ENCODE data around the gene PHACTR3. TPM values are rescaled to one million over a fixed set of nuclear protein-coding genes. Genes with fewer than 3 reads are reported as not detected.
A peak's percentile ranks its signal among the peaks of the same experiment; 100 is the strongest.

Gene PHACTR3
- total and polyA plus RNA-seq, 10 donors, result 1.4 to 15.0 (median 8.6) TPM

GRCh38 chr20:59822291-59823029 lies 218.1 kb downstream of the PHACTR3 start:
- H3K27ac ChIP-seq, result no peak overlapping the region
- peak; percentile 39 for DNase-seq
- no peak overlapping the region for H3K4me3 ChIP-seq
- peaks cover 0 to 5% (median 0%) of the 10 kb centered on the region in 6 donors for H3K4me1 ChIP-seq
- intact Hi-C loops (cut with DNase I; ENCODE audit: low total_unique reads), result no loop called here
- TF ChIP-seq POLR2AphosphoS5 (IDR thresholded peaks at IDR 0.05) (no peak), POLR2A (IDR thresholded peaks at IDR 0.05) (no peak), CTCF (IDR thresholded peaks at IDR 0.05 in 8 of 11, conservative IDR thresholded peaks at IDR 0.05 in 3 of 11) (no peak)
- no peaks in the 10 kb centered on the region for H3K36me3 ChIP-seq
- H3K9me3 ChIP-seq, result no peaks in the 10 kb centered on the region
- WGBS, 5 donors, result 72 to 78% (median 76%) methylated on average over 13 to 21 of the region's 21 CpGs
- H3K27me3 ChIP-seq (replicated peaks in 1 of 7), result peaks cover 0 to 20% (median 0%) of the 10 kb centered on the region in 7 donors

DNA sequence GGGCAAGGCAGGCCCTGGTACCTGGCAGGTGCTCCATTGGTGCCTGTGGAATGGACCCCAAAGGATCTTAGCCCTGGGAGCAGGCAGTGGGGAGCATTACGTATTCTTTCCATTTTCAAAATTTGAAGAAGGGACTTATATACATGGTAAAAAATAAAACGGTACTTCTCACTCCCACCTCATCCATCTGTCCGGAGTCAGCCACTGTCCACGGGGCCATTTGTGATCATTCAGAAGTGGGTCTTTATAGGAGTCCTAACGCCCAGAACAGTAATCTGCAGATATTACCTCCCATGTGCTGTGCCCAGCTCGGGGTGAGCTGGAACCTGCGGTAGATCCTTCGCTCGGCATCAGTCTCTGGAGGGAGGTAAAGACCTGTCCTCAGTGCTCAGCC lies 218.7 kb downstream of the PHACTR3 start:
- WGBS, 5 donors, result 70 to 81% (median 80%) methylated on average over 9 of the region's 9 CpGs
- H3K27me3 ChIP-seq (replicated peaks in 1 of 7), result peaks cover 0 to 26% (median 0%) of the 10 kb centered on the region in 7 donors
- H3K9me3 ChIP-seq, result no peaks in the 10 kb centered on the region
- DNase-seq, result no peak
- H3K27ac ChIP-seq, result no peak overlapping the region
- intact Hi-C loops (cut with DNase I; ENCODE audit: low total_unique reads), result no loop called here
- no peak overlapping the region for H3K4me3 ChIP-seq
- TF ChIP-seq POLR2A (IDR thresholded peaks at IDR 0.05), result no peak
- no peak for TF ChIP-seq CTCF (IDR thresholded peaks at IDR 0.05 in 8 of 11, conservative IDR thresholded peaks at IDR 0.05 in 3 of 11)
- TF ChIP-seq POLR2AphosphoS5 (IDR thresholded peaks at IDR 0.05), result no peak
- peaks cover 0 to 5% (median 0%) of the 10 kb centered on the region in 6 donors for H3K4me1 ChIP-seq
- no peaks in the 10 kb centered on the region for H3K36me3 ChIP-seq

DNA sequence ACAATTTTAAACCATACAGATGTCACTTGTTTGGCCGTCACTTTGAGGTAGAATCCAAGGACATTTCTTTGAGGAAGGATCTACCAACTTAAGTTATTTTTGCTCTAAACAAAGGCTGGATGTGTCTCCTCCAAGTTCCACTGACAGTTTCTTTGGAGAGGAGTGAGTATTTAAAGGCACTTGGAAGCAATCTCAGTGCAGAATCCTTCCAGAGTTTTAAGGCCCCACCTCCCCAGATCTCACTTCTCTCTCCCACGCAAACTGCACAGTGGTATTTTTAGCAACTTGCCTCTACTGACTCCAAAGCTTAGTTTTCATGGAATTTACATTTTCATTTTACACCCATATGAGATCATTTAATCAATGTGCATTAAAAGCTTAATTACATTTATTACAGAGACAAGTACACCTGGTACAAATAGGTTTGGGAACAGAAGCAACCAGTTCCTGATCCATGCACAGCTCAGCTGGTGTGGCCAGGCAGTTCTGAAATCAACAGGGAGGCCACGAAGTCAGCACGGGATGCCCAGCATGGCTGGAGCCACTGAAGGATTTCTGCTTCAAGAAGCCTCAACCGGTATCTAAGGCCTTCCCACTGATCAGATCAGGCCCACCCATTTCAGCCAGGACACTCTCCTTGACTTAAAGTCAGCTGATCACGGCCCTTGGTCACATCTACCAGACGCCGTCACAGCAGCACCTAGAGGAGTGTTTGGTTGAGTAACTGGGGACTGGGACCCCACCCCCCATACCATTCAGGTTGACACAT lies 219.3 kb downstream of the PHACTR3 start:
- no peaks in the 10 kb centered on the region for H3K9me3 ChIP-seq
- no peak overlapping the region for H3K4me3 ChIP-seq
- H3K27me3 ChIP-seq (replicated peaks in 1 of 7), result peaks cover 0 to 28% (median 0%) of the 10 kb centered on the region in 7 donors
- 75 to 78% (median 76%) methylated on average over 8 of the region's 8 CpGs for WGBS, 5 donors
- H3K27ac ChIP-seq, result no peak overlapping the region
- intact Hi-C loops (cut with DNase I; ENCODE audit: low total_unique reads), result no loop called here
- H3K4me1 ChIP-seq, result peaks cover 0 to 5% (median 0%) of the 10 kb centered on the region in 6 donors
- DNase-seq, result peak; percentile 47
- TF ChIP-seq POLR2A (IDR thresholded peaks at IDR 0.05) (no peak), POLR2AphosphoS5 (IDR thresholded peaks at IDR 0.05) (no peak), CTCF (IDR thresholded peaks at IDR 0.05 in 8 of 11, conservative IDR thresholded peaks at IDR 0.05 in 3 of 11) (no peak)
- no peaks in the 10 kb centered on the region for H3K36me3 ChIP-seq

Data from spleen (tissue), 11 donors.